Measurements from ENCODE around the gene SRP68.

DNA sequence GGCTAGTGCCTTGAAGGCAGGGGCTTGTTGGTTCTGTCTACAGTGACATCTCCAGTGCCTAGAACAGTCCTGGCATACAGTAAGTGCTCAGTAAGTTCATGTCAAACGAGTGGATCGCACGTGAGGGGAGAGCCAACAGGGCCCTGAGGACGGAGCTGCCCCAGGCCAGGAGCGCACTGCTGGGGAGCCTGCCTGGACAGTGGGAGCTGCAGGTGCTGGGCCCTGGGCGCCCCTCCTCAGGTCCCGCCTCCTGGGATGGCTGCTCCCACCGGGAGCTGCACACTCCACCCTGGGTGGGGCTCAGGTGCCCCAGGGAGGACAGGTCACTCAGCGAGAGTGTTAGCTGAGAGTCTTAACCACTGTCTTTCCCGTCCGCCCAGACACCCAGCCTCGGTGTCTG is 47.0 kb downstream of the SRP68 start:
- TF ChIP-seq EP300 (IDR thresholded peaks at IDR 0.05) (no peak), POLR2A (IDR thresholded peaks at IDR 0.05) (no peak)
- TF ChIP-seq, protein P1, sequence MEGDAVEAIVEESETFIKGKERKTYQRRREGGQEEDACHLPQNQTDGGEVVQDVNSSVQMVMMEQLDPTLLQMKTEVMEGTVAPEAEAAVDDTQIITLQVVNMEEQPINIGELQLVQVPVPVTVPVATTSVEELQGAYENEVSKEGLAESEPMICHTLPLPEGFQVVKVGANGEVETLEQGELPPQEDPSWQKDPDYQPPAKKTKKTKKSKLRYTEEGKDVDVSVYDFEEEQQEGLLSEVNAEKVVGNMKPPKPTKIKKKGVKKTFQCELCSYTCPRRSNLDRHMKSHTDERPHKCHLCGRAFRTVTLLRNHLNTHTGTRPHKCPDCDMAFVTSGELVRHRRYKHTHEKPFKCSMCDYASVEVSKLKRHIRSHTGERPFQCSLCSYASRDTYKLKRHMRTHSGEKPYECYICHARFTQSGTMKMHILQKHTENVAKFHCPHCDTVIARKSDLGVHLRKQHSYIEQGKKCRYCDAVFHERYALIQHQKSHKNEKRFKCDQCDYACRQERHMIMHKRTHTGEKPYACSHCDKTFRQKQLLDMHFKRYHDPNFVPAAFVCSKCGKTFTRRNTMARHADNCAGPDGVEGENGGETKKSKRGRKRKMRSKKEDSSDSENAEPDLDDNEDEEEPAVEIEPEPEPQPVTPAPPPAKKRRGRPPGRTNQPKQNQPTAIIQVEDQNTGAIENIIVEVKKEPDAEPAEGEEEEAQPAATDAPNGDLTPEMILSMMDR (IDR thresholded peaks at IDR 0.05) = no peak
